NCI-H1694 treated with DMSO at 0.1 percent for 48 hours (cell line): ENCODE data around the gene FNDC3A.
A peak's percentile ranks its signal among the peaks of the same experiment; 100 is the strongest.
"Not testable (repeated sequence)": the region's sequence is repeated elsewhere in the genome, so short reads cannot be mapped to it uniquely, and the experiment has no call there.

Source experiments
- DNase-seq: peaks from one replicate; lab custom pipeline; 2025; lab: John Stamatoyannopoulos, UW

Gene FNDC3A

GRCh38 chr13:49146950-49147355 lies 171.2 kb downstream of the FNDC3A start:
- no peak for DNase-seq

- DNase-seq: no peak
Observed at GRCh38 chr13:49148405-49148804, 172.7 kb downstream of the FNDC3A start.

- DNase-seq: not testable (repeated sequence)
Observed at GRCh38 chr13:49157955-49158584, 182.4 kb downstream of the FNDC3A start.

GRCh38 chr13:49163162-49163561 lies 187.4 kb downstream of the FNDC3A start:
- not testable (repeated sequence) for DNase-seq

- no peak for DNase-seq
Observed at GRCh38 chr13:49164712-49165111, 189.0 kb downstream of the FNDC3A start.

- no peak for DNase-seq
Observed at GRCh38 chr13:49165798-49166752, 190.4 kb downstream of the FNDC3A start.

- no peak for DNase-seq
Observed at GRCh38 chr13:49171359-49171758, 195.6 kb downstream of the FNDC3A start.

- DNase-seq: no peak
Observed at GRCh38 chr13:49183672-49184325, 208.1 kb downstream of the FNDC3A start.

- no peak for DNase-seq
Observed at GRCh38 chr13:49184621-49185020, 208.9 kb downstream of the FNDC3A start.

GRCh38 chr13:49185264-49185663 lies 209.6 kb downstream of the FNDC3A start:
- DNase-seq: no peak

GRCh38 chr13:49190901-49191300 lies 215.2 kb downstream of the FNDC3A start:
- no peak for DNase-seq

GRCh38 chr13:49206641-49207040 lies 230.9 kb downstream of the FNDC3A start:
- no peak for DNase-seq

- DNase-seq: no peak
Observed at GRCh38 chr13:49208619-49209018, 232.9 kb downstream of the FNDC3A start.

GRCh38 chr13:49210114-49210513 lies 234.4 kb downstream of the FNDC3A start:
- no peak for DNase-seq

GRCh38 chr13:49210669-49211068 lies 235.0 kb downstream of the FNDC3A start:
- DNase-seq: no peak

GRCh38 chr13:49213539-49213938 lies 237.8 kb downstream of the FNDC3A start:
- no peak for DNase-seq

- DNase-seq: no peak
Observed at GRCh38 chr13:49213997-49214916, 238.5 kb downstream of the FNDC3A start.

GRCh38 chr13:49214917-49215376 lies 239.2 kb downstream of the FNDC3A start:
- peak; percentile 17 for DNase-seq

GRCh38 chr13:49216334-49216733 lies 240.6 kb downstream of the FNDC3A start:
- DNase-seq: no peak

GRCh38 chr13:49217962-49218492 lies 242.3 kb downstream of the FNDC3A start:
- no peak for DNase-seq

- DNase-seq: no peak
Observed at GRCh38 chr13:49218493-49219051, 242.9 kb downstream of the FNDC3A start.
